Ureter (tissue), 1 donor: ENCODE data around the gene ALX3. TPM values are rescaled to one million over a fixed set of nuclear protein-coding genes. Genes with fewer than 3 reads are reported as not detected.
"Not testable (repeated sequence)": the region's sequence is repeated elsewhere in the genome, so short reads cannot be mapped to it uniquely, and the experiment has no call there.

Source experiments
- DNase-seq: peaks from one replicate; pipeline ENCODE4 v3.0.0-alpha.2; 2020; ENCODE audit warnings: low spot score
- total RNA-seq: library from RNA; stranded (reverse); gene quantifications from one replicate; pipeline ENCODE4 v1.2.4, GENCODE V29; 2023
- donor health status: DM: yes; HTN: yes; CAD: no.

Gene ALX3
- total RNA-seq, 1 donor from 2014 or later = not detected

- no peak for DNase-seq
These were observed 19.2 kb upstream of the ALX3 start for GRCh38 chr1:110089561-110090275.

- no peak for DNase-seq
These were observed 18.4 kb upstream of the ALX3 start for GRCh38 chr1:110088739-110089316.

- DNase-seq = peak; percentile 60
These were observed 17.6 kb upstream of the ALX3 start for GRCh38 chr1:110087812-110088738.

- no peak for DNase-seq
These were observed 16.5 kb upstream of the ALX3 start for GRCh38 chr1:110086961-110087360.

GRCh38 chr1:110085671-110086070 is 15.2 kb upstream of the ALX3 start:
- no peak for DNase-seq

- DNase-seq = peak; percentile 56
These were observed 14.0 kb upstream of the ALX3 start for GRCh38 chr1:110084227-110085078.

GRCh38 chr1:110083866-110084226 is 13.4 kb upstream of the ALX3 start:
- DNase-seq = no peak

- no peak for DNase-seq
These were observed 12.8 kb upstream of the ALX3 start for GRCh38 chr1:110083061-110083865.

GRCh38 chr1:110082477-110082876 is 12.0 kb upstream of the ALX3 start:
- no peak for DNase-seq

- no peak for DNase-seq
These were observed 10.6 kb upstream of the ALX3 start for GRCh38 chr1:110081061-110081460.

- not testable (repeated sequence) for DNase-seq
These were observed 9.5 kb upstream of the ALX3 start for GRCh38 chr1:110079995-110080394.

GRCh38 chr1:110076789-110077500 is 6.5 kb upstream of the ALX3 start:
- no peak for DNase-seq

GRCh38 chr1:110074166-110074565 is 3.7 kb upstream of the ALX3 start:
- no peak for DNase-seq

- DNase-seq = no peak
These were observed 196 bp downstream of the ALX3 start for GRCh38 chr1:110070282-110070669.

GRCh38 chr1:110069404-110070281 is 829 bp downstream of the ALX3 start:
- DNase-seq = no peak

GRCh38 chr1:110068646-110069403 is 1.6 kb downstream of the ALX3 start:
- DNase-seq = no peak

- no peak for DNase-seq
These were observed 2.4 kb downstream of the ALX3 start for GRCh38 chr1:110067893-110068645.

GRCh38 chr1:110067479-110067892 is 3.0 kb downstream of the ALX3 start:
- DNase-seq = no peak
